GM18526 (cell line): ENCODE data around the gene AGBL3.

Experiments used
- POLR2A ChIP-seq: IDR thresholded peaks from 3 replicates; pipeline ENCODE4 v1.6.1; 2011; ENCODE audit not compliant: insufficient read length; ENCODE audit errors: extremely low read depth

The AGBL3 gene

DNA sequence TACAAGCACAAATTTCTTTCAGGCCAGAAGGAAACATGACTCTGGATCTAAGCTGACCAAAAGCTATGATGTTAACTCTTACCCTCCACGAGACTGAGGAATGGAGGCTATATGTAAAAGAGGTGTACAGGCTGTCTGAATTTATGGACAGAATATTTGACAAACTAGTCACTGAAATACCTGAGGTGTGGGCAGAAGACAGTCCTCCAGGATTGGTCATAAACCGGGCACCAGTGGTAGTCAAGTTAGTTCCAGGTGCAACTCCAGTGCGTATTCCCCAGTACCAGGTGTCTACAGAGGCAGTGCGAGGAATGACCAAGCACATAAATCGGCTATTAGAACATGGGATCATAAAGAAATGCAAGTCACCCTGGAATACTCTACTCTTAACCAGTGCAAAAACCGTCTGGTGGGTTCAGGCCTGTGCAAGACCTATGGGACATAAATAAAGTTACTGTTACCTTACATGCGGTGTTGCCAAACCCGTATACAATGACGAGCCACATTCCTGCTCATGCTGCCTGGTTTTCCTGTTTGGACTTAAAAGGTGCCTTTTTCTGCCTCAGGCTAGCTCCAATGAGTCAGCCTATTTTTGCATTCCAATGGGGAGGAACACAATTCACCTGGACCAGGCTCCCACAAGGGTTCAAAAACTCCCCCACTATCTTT, 190.9 kb downstream of the AGBL3 start:
- TF ChIP-seq POLR2A: peak; percentile 5

DNA sequence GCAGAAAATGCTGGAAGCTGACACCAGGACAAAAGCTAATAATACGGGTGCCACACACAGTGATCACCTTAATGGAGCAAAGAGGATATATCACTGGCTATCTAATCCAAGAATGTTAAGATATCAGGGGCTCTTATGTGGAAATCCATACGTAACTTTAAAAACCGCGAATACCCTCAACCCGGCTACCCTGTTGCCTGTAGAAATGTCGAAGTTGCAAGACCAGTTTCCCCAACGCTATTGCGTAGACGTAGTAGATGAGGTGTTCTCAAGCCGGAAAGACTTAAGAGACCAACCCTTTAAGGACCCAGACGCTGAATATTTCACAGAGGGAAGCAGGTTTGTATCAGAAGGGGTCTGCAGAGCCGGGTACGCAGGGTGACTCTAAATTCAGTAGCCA, 192.1 kb downstream of the AGBL3 start:
- no peak for TF ChIP-seq POLR2A

DNA sequence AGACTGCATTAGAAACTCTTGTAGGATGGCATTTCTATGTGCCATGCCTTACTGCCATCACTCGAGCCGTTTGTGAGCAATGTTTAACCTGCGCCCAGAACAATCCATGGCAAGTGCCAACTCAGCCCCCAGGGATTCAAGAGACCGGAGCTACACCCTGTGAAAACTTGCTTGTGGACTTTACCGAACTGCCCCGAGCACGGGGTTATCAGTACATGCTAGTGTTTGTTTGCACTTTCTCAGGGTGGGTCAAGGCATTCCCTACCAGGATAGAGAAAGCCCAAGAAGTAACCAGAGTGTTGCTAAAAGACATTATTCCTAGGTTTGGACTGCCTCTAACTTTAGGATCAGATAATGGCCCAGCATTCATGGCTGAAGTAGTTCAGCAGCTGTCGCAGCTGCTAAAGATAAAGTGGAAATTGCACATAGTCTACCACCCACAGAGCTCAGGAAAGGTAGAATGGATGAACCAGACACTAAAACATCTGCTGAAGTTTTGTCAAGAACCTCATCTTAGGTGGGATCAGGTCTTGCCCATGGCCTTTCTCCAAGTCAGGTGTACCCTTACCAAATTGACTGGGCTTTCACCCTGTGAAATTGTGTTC, 193.1 kb downstream of the AGBL3 start:
- peak; percentile 2 for TF ChIP-seq POLR2A

DNA sequence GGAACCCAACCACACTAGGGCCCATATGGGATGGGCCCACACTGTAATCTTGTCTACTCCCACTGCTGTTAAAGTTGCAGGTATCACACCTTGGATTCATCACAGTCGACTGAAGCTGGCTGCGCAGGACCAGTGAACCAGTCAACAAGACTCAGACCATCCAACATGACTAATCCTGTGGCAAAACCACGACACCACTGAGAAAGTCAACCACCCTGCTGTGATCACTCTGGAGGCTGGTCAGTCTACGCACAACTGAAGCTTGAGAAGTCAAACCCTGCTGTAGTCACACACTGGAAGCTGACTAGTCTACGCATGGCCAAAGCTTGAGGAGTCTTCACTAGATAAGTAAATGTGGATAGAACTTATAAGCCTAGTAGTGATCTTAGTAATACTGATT, 193.8 kb downstream of the AGBL3 start:
- TF ChIP-seq POLR2A: no peak

DNA sequence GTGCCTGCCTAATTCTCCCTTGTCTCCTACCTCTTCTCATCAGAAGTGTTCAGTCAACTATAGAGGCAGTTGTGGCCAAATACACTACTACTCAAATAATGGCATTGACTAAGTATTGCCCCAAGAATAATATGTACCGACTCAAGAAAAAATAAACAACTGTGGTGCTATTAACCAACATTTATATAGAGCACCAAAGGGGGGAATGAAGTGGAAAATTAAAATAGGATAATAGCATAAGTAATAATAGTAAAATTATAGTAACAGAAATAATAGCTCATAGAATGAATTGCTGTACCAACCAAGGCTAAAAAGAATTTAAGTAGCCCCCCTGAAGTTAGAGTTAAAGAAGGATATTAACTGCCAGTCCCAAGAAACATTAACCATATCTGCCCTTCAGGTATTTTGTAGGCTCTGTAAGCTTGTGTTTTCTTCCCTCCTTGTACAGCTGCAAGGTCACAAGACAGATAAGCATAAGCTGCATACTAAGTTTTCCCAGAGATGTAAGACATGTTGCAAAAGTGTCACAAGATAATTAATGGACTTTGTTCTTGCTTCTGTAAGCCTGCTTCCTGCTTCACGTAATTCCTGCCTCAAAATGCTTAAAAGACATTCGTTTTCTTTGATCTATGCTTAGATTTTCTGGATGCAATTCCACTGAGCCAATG, 195.1 kb downstream of the AGBL3 start:
- no peak for TF ChIP-seq POLR2A

DNA sequence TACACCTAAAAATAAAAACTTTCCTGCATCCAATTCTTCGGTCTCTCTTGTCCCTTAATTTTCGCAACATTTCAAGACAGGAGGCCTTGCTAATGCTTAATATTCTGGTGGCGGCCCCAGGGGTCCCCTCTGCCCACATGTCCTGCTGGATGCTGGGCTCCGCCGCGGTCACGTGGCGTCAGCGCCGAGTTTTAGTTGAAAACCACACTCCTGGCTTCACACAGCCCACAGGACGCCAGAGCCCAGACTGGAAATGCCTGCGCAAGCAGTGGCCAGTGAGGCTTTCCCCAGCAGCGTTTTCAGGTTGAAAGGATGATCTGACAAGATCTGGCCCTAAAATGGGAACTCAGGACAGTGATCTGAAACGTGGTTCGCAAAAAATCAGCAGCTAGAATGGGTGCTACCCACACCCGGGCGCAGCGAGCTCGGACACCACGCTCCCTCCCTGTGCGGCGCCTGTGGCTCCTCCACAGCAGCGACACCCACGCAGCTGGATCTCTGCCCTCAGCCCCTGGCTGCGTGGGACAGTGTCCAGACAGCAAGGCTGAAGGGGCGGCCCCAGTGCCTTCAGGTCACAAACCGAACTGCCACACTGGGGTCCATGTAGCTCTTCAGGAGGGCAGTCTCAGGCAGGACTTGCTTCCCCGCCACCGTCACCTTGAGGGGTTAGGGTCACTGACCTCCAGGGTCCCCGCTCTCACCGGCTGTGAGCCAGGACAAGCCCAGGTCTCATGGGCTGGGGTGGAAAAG, 195.8 kb downstream of the AGBL3 start:
- peak; percentile 21 for TF ChIP-seq POLR2A

DNA sequence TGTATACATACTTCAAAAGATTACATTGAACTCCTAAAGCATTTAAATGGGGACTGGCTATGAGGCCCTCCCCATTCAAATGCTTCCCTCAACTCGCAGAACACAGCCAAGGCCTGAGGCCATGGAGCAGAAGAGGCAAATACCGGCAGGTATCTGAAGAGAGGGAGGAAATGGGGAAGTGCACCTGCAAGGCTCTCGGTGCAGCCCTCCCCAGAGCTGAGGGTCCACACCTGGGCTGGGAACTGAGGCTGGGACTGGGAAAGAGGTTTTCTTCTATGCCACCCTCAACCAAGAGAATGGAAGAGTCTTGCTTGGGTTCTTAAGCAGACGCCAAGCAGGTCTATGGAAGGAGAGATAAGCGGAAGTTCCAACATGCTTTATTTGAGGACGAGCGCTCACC, 197.2 kb downstream of the AGBL3 start:
- no peak for TF ChIP-seq POLR2A

DNA sequence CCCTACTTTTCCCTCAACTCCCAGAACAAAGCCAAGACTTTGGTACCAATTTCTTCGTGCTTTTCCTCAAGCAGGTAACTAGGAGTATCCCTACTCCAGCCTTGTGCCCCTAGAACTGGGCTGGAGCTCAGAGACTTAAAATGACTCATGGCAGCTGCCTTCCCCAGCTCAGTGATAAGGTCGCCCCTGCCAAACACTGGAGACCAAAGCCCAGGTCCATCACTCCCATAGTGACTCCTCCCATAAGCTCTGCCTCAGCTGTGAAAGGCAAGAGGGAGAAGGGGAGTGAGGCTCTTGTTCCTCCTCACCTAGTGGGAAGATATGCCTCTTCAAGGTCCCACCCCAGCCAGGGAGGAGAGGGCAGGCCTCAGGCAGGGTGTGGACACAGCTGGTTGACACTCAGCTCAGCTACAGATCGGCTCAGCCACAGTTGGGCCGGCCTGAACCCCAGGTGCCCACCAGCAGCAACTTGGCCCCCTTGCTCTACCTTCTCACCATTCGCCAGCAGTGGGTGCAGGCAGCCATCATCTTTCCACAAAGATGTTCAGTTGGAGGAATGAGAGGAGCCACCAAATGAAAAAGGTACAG, 198.0 kb downstream of the AGBL3 start:
- no peak for TF ChIP-seq POLR2A
